HG02588 (cell line): ENCODE data around the gene ZNF394.

Source experiments
- ATAC-seq: cut with Tn5 transposase; IDR thresholded peaks from one replicate; pipeline ENCODE4 v1.9.1; 2021; ENCODE audit warnings: mild to moderate bottlenecking, moderate library complexity; ENCODE audit not compliant: unreplicated experiment

ZNF394 gene

DNA sequence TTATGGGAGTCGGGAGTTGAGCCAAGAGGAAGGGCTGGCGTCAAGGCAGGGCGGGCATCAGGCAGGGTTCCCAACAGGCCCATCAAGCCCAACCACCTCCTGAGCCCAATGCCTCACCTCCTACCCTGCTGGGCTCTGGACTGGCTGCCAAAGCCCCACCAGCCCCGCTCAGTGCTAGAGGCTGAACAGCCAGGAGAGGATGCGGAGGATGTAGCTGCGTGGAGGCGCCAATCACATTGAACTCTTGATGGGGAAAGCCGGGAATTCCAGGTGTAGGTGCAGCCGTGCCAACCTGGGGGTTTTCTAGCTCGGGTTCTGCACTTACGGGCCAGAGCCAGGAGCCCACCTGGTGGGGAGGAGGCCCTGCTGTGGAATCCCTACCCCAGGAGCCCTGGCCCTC lies 47.0 kb downstream of the ZNF394 start:
- no peak for ATAC-seq

- ATAC-seq, result no peak
Measured at GRCh38 chr7:99452541-99452940, 47.5 kb downstream of the ZNF394 start.

- ATAC-seq, result no peak
Measured at GRCh38 chr7:99451936-99452335, 48.1 kb downstream of the ZNF394 start.

GRCh38 chr7:99449326-99449725 lies 50.8 kb downstream of the ZNF394 start:
- ATAC-seq, result no peak

GRCh38 chr7:99448855-99449254 lies 51.2 kb downstream of the ZNF394 start:
- no peak for ATAC-seq

DNA sequence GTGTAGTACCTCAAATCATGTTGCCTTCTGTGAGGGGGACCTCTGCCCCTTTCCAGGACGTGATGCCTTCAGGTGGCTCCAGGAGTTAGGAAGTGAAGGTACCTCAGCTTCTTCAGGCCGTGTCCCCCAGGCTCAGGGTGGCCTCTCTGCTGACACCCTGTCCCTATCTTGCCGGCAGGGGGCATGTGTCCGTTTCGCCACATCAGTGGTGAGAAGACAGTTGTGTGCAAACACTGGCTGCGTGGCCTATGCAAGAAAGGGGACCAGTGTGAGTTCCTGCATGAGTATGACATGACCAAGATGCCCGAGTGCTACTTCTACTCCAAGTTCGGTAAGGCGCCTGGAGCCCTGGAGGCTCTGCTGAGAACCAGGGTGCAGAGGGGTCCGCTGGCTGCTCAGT lies 52.1 kb downstream of the ZNF394 start:
- ATAC-seq, result no peak

GRCh38 chr7:99446096-99446495 lies 54.0 kb downstream of the ZNF394 start:
- ATAC-seq, result no peak
